ENCODE results near the gene WNT10A.
A peak's percentile ranks its signal among the peaks of the same experiment; 100 is the strongest.
"Not testable (repeated sequence)": the region's sequence is repeated elsewhere in the genome, so short reads cannot be mapped to it uniquely, and the experiment has no call there.

The WNT10A gene

GRCh38 chr2:218895759-218896500, 15.3 kb downstream of the WNT10A start:
- no peak for DNase-seq

- DNase-seq = no peak
These were observed 16.1 kb downstream of the WNT10A start for GRCh38 chr2:218896501-218897393.

- DNase-seq = no peak
These were observed 16.9 kb downstream of the WNT10A start for GRCh38 chr2:218897394-218898108.

DNA sequence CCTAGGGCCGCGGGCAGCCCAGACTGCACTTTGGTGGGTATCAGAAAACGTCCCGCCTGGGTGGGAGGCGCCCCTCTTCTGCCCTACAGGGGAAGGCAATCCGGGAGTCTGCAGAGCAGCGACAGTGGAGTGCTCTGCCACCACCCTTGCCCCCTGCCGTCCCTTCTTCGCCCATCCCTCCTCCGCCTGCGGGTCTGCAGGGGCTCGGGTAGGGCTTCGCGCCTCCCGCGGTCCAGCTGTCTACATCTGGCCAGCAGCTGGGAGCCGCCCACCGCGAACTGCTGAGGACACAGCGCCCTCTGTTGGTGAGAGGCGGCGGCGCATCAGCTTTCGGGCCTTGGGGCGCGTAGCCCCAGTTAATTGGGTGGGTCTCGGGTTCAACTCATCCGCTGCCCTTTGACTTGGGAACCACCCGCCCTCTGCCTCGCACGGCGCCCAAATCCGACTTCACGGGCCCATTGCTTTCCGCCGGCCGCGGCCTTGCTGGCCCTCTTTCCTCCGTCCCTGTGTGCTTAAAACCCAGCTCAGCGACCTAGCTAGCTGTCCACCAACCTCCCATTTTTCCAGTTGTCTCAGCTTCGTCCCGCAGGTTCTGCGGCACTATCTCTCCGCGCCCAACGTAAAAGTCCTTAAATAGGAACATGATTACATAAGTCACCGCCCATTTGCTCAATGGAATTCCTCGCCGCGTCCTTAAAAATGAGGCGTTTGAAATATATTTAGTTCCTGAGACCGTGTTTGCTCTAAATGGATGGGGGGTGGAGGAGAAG, 17.6 kb downstream of the WNT10A start:
- DNase-seq = no peak

DNA sequence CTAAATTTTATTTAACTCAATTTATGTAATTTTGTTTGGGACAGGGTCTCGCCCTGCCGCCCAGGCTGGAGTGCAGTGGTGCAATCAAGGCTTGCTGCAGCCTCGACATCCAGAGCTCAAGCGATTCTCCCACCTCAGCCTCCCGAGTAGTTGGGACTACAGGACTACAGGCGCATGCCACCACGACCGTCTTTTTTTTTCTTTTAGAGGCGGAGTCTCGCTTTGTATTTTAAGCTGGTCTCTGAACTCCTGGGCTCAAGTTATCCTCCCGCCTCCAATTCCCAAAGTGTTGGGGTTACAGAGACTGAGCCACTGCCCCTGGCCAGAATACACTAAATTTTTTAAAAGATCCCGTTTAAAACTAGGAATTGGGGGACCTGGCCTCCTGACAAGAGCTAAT, 18.5 kb downstream of the WNT10A start:
- no peak for DNase-seq

DNA sequence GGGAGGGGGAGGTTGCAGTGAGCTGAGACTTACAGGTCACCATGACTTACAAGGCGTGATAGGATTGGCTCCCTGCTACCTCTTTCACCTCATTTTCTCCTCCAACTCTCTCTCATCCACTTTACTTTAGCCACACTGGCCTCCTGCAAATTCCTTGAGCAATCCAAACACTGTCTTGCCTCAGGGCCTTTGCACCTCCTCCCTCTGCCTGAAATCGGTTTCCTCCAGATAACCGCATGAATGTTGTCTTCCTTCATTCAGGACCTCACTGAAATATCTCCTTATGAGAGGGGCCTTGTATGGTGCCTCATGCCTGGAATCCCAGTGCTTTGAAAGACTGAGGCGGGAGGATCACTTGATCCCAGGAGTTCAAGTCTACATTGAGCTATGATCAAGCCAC, 21.8 kb downstream of the WNT10A start:
- DNase-seq = no peak

DNA sequence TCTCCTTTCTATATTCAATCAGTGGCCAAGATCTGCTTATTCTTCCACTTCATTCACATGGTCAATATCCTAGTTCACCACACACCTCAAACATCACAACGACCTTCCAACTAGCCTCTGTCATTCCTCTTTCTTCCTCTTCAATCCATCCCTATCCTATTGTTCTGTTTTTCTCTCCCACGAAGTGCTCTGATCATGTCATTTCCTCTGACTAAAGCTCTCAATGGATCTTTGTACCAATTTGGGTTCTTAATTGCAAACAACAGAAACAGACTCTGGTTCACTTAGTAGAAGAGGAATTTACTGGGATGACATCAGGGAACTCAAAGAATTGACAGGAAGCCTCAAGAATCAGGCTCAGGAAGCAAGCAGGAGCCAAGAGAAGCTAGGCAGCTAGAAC, 23.5 kb downstream of the WNT10A start:
- DNase-seq = no peak

GRCh38 chr2:218908721-218909619, 28.3 kb downstream of the WNT10A start:
- peak; percentile 35 for DNase-seq

- no peak for DNase-seq
These were observed 30.1 kb downstream of the WNT10A start for GRCh38 chr2:218910741-218911140.

- no peak for DNase-seq
These were observed 39.9 kb downstream of the WNT10A start for GRCh38 chr2:218920504-218920903.

DNA sequence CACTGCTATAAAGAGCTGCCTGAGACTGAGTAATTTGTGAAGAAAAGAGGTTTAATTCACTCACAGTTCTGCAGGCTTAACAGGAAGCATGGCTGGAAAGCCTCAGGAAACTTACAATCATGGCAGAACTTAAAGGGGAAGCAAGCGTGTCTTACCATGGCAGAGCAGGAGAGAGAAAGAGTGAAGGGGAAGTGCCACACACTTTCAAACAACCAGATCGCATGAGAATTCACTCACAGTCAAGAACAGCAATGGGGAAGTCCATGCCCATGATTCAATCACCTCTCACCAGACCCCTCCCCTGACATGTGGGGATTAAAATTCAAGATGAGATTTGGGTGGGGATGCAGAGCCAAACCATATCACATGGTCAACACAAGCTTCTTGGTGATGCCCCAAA, 44.1 kb downstream of the WNT10A start:
- DNase-seq = no peak

DNA sequence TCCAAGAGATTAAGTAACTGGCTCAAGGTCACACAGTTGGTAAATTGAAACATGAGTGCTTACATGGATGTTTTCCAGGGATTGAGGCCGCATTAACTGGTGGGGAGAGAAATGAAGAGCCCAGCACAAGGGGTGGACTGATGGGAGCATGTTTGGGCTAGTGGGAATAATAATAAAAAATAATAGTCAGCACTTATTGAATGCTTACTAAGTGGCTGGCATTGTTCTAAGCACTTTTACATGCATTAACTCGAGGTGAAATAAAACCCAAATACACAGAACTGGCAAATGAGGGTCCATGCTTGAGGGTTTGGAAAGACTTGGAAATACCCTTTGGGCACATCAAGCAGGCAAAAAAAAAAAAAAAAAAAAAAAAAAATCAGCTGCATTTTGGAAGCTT, 44.8 kb downstream of the WNT10A start:
- no peak for DNase-seq

GRCh38 chr2:218927422-218927821, 46.8 kb downstream of the WNT10A start:
- no peak for DNase-seq

- no peak for DNase-seq
These were observed 47.2 kb downstream of the WNT10A start for GRCh38 chr2:218927876-218928275.

DNA sequence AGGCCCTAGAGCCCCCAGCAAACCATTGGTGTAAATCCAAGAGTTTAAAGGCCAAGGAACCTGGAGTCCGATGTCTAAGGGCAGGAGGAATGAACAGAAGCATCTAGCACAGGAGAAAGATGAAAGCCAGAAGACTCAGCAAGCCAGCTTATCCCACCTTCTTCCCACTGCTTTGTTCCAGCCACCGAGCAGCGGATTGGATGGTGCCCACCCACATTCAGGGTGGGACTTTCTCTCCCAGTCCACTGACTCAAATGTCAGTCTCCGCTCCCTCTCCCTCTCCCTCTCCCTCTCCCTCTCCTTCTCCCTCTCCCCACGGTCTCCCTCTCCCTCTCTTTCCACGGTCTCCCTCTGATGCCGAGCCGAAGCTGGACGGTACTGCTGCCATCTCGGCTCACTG, 49.8 kb downstream of the WNT10A start:
- not testable (repeated sequence) for DNase-seq

- DNase-seq = not testable (repeated sequence)
These were observed 51.1 kb downstream of the WNT10A start for GRCh38 chr2:218931751-218932150.

Data from NCI-H2081 treated with DMSO at 0.1 percent for 48 hours (cell line).